HuH-7 (cell line): ENCODE data around the gene KTI12.
"Not testable (repeated sequence)": the region's sequence is repeated elsewhere in the genome, so short reads cannot be mapped to it uniquely, and the experiment has no call there.

Experiments used
- DNase-seq: peaks from one replicate; pipeline ENCODE4 v3.0.0; 2011; ENCODE audit warnings: low spot score

Gene KTI12, protein sequence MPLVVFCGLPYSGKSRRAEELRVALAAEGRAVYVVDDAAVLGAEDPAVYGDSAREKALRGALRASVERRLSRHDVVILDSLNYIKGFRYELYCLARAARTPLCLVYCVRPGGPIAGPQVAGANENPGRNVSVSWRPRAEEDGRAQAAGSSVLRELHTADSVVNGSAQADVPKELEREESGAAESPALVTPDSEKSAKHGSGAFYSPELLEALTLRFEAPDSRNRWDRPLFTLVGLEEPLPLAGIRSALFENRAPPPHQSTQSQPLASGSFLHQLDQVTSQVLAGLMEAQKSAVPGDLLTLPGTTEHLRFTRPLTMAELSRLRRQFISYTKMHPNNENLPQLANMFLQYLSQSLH

DNA sequence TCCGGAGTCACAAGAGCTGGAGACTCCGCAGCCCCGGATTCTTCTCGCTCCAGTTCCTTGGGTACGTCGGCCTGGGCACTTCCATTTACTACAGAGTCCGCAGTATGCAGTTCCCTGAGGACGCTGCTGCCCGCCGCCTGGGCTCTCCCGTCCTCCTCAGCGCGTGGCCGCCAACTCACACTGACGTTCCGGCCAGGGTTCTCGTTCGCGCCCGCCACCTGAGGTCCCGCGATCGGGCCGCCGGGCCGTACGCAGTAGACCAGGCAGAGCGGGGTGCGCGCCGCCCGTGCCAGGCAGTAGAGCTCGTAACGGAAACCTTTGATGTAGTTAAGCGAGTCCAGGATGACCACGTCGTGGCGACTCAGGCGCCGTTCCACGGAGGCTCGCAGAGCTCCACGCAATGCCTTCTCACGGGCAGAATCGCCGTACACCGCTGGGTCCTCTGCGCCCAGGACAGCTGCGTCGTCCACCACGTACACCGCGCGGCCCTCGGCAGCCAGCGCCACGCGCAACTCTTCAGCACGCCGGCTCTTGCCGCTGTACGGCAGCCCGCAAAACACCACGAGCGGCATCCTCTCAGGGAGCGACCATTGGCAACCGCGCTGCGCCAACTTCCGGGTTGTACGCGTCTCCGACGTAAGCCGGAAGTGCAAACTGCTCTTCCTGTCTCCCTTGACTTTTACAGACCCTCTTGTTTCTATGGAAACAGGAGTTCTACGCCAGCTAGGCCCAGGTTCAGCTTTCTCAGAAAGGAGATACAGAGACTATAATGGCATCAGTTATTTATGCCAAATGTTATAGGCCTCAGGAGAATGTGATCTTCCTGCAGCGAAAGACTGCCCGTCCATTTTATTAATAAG, at the start of gene KTI12:
KTI12 (minus strand) TSS at position 621 of the 860 bp plus-strand sequence; CDS start at position 572, 49 bp downstream.
- DNase-seq = peak; percentile 84

DNA sequence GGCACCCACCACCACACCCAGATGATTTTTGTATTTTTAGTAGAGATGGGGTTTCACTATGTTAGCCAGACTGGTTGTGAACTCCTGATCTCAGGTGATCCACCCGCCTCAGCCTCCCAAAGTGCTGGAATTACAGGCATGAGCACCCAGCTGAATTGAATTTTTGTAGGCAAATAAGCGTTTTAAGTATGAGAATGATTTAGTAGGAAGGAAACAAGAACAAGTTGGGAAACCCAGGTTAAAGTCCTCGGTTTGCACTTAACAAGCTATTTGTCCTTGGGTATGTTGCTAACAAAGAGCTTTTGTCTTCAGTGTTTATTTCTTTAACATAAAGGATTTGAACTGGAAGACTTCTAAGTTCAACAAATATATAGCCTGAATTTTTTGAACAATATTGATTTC, 46.4 kb upstream of the KTI12 start:
- peak; percentile 27 for DNase-seq

DNA sequence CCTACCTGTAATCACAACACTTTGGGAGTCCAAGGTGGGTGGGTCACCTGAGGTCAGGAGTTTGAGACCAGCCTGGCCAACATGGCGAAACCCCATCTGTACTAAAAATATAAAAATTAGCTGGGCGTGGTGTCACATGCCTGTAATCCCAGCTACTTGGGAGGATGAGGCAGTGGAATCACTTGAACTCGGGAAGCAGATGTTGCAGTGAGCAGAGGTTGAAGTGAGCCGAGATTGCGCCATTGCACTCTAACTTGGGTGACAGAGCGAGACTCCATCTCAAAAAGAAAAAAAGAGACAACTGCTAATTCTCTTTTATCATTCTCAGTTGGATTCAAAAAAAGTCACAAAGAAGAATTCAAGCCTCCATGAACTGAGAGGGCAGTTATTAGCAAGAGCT, 43.7 kb upstream of the KTI12 start:
- DNase-seq = not testable (repeated sequence)

DNA sequence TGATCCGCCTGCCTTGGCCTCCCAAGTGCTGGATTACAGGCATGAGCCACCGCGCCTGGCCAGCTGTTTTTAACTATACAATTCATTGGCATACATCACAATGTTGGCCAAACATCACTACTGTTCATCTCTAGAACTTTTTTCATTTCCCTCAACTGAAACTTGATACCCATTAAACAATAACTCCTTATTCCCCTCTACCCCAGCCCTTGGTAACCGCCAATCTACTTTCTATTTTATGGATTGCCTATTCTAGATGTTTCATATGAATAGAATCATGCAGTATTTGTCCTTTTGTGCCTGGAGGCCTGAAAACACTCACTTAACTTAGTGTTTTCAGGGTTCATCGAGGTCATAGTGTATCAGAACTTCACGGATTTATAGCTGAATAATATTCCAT, 38.7 kb upstream of the KTI12 start:
- no peak for DNase-seq

DNA sequence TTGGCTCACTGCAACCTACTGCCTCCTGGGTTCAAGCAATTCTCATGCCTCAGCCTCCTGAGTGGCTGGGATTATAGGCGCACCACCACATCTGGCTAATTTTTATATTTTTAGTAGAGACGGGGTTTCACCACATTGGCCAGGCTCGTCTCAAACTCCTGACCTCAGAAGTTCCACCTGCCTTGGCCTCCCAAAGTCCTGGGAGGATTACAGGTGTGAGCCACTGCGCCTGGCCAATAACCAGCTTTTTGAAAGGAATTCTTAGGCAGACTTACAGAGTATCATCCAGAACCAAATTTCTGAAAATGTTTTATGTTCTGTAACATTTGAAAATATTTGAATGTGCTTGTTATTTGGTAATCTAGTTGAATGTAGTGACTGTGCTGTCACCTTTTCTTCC, 37.1 kb upstream of the KTI12 start:
- DNase-seq = no peak

GRCh38 chr1:52063192-52063591, 29.6 kb upstream of the KTI12 start:
- no peak for DNase-seq

DNA sequence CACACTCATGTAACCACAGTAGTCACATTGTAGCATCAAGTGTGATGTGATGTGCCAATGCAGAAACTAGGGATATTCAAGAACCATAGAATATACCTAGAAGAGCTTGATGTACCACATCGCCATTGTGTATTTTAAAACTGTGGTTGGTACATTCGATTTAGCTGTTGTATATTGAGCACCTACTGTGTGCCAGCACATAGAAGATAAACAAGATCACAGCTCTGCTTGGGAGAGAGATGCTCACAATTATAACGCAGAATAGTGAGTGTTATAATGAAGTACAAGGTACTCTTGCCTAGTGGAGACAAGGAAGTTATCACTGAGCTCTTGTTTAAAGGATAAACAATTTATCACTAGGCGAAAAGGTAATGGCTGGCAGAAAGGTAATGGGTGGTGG, 27.2 kb upstream of the KTI12 start:
- DNase-seq = no peak

GRCh38 chr1:52059888-52060287, 26.3 kb upstream of the KTI12 start:
- DNase-seq = no peak

DNA sequence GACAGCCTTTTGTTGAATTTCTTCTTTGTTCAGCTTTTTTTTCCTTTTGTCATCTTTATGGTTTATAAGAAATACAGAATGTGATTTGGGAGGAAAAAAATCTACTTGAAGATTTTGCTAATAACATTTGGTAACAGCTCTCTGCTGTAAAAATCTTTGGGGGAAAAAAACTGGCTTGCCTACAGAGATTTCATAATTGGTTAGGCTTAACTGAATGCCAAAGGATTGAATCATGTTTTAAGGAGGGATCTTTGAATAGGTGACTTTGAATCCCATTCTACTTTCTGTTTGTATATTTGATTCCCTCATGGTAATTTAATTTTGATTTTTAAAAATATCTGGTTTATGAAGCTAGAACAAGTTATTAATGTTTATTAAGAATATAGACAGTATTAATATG, 25.7 kb upstream of the KTI12 start:
- DNase-seq = no peak

- no peak for DNase-seq
Measured at GRCh38 chr1:52057876-52058415, 24.3 kb upstream of the KTI12 start.

GRCh38 chr1:52057255-52057654, 23.6 kb upstream of the KTI12 start:
- no peak for DNase-seq

- no peak for DNase-seq
Measured at GRCh38 chr1:52056937-52057231, 23.3 kb upstream of the KTI12 start.

DNA sequence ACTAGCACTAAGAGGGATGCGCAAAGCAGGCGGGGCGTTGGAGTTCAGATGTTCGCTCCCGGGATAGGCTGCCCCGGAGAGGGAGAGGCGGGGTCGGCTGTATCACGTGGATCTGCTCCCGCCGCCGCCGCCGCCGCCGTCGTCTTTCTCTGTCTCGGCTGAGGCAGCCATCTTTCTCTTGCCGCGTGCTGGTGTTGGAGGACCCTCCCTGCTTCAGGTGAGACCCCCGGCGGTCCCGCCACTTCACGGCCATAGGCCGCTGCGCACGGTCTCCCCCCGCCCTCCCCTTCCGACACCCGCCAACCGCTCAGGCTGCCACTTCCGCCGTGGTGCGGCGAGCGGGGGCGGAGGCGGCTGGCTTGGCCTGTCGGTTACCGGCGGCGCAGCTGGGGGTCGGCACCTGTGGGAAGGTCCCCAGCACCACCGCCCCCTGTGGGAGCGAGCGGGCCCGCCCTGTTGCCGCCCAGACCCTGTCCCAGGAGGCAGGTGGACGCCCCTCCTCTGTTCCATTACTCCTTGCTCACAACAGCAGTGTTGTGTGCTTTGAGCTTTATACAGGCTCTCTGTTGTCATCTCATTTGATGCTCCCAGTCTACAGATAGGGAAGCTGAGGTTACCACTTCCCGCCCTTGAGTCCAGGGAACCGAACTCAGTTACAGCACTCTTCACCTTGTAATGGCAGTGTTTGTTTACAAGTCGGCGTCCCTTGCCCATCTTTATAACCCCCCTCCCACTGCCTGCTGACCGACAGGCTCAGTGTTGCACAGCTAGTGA, 22.7 kb upstream of the KTI12 start, which contains the start of gene BTF3L4:
BTF3L4 (plus strand) TSS at position 133 of the 774 bp plus-strand sequence. CDS start 3,553 bp downstream, outside the sequence.
- peak; percentile 78 for DNase-seq

- DNase-seq = no peak
Measured at GRCh38 chr1:52055866-52056162, 22.2 kb upstream of the KTI12 start.

- DNase-seq = peak; percentile 85
Measured at GRCh38 chr1:52055066-52055865, 21.7 kb upstream of the KTI12 start, which contains the start of gene TXNDC12. TSS of gene TXNDC12 (minus strand) at chr1:52055191. CDS start at chr1:52055096, 95 bp downstream.

- no peak for DNase-seq
Measured at GRCh38 chr1:52054496-52055065, 21.0 kb upstream of the KTI12 start.

DNA sequence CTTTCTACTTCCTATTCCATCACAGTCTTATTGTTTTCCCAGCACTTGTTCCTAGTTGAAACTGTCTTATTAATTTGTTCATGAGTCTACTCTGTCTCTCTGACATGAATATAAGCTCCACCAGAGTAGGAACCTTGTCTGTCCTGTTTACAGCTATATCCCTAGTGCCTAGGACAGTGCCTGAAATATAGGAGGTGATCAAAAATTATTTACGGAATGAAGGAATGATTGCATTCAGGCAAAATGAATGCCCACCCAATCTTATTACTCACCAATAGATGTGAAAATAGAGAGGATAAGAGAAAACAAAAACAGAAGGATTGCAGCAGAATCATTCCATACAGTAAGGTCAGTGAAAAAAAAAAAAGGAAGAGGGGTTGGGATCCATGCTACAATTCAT, 20.3 kb upstream of the KTI12 start:
- DNase-seq = no peak

DNA sequence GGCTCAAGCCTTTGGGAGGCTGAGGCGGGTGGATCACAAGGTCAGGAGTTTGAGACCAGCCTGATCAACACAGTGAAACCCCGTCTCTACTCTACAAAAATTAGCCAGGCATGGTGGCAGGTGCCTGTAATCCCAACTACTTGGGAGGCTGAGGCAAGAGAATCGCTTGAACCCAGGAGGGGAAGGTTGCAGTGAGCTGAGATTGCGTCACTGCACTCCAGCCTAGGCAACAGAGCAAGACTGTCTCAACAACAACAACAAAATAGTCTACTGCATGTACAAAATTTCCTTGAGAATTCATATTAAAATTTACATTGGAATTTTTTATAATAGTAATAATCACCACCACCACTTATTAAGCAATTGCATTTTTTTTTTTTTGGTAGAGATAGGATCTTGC, 15.7 kb upstream of the KTI12 start:
- not testable (repeated sequence) for DNase-seq

- DNase-seq = not testable (repeated sequence)
Measured at GRCh38 chr1:52045666-52046195, 12.1 kb upstream of the KTI12 start.

DNA sequence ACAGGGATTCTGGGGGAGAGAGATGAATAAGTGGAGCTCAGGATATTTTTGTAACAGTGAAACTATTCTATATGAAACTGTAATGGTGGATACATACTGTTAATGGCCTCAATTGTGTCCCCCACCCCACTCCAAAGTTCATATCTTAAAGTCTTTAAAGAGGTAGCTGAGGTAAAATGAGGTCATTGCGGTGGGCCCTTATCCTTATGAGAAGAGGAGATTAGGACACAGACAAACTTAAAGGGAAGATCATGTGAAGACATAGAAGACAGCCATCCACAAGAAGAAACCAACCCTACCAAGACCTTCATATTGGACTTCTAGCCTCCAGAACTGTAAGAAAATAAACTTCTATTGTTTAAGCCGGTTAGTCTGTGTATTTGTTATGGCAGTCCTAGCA, 11.6 kb upstream of the KTI12 start:
- no peak for DNase-seq
